Spleen (tissue), 7 donors: ENCODE measurements around the gene C10orf71.

Experiments used
- POLR2A ChIP-seq, 3 donors: fragments of 450-650 bp; IDR thresholded peaks; one replicate each; pipeline ENCODE4 v1.5.1; 2017; ENCODE audit warnings: antibody characterized with exemption in 3 of 3, mild to moderate bottlenecking in 1 of 3
- TF ChIP-seq, protein P1 (sequence below), 11 experiments: fragments of 200-600 bp in 7 of 11; fragments of 450-650 bp in 4 of 11; sonication (generic) in 4 of 11; IDR thresholded peaks in 8 of 11; conservative IDR thresholded peaks in 3 of 11; 1 replicate in 7 of 11; 2 replicates in 4 of 11; pipeline versions ENCODE4 v1.4.0 to v1.8.0; 2016 to 2021; ENCODE audit warnings: antibody characterized with exemption in 11 of 11, inconsistent platforms in 4 of 11, mild to moderate bottlenecking in 1 of 11
- donor health status: DM: no; HTN: no; CAD: no; lungs with moderate emphysema.
- donor health status: DM: no; HTN: no; CAD: no.
- donor health status: DM: no; HTN: no; CAD: no.

GRCh38 chr10:49301302-49301701 is 2.3 kb downstream of the C10orf71 start:
- TF ChIP-seq, protein P1, sequence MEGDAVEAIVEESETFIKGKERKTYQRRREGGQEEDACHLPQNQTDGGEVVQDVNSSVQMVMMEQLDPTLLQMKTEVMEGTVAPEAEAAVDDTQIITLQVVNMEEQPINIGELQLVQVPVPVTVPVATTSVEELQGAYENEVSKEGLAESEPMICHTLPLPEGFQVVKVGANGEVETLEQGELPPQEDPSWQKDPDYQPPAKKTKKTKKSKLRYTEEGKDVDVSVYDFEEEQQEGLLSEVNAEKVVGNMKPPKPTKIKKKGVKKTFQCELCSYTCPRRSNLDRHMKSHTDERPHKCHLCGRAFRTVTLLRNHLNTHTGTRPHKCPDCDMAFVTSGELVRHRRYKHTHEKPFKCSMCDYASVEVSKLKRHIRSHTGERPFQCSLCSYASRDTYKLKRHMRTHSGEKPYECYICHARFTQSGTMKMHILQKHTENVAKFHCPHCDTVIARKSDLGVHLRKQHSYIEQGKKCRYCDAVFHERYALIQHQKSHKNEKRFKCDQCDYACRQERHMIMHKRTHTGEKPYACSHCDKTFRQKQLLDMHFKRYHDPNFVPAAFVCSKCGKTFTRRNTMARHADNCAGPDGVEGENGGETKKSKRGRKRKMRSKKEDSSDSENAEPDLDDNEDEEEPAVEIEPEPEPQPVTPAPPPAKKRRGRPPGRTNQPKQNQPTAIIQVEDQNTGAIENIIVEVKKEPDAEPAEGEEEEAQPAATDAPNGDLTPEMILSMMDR (IDR thresholded peaks at IDR 0.05 in 8 of 11, conservative IDR thresholded peaks at IDR 0.05 in 3 of 11): no peak
- no peak for TF ChIP-seq POLR2A (IDR thresholded peaks at IDR 0.05)
